PFSK-1 (cell line): Measurements from ENCODE around the gene LAT.
A peak's percentile ranks its signal among the peaks of the same experiment; 100 is the strongest.

Source experiments
- FOXP2 ChIP-seq: optimal IDR thresholded peaks from 2 replicates; pipeline ENCODE3; 2011; ENCODE audit warnings: borderline replicate concordance, control low read depth, inconsistent platforms; ENCODE audit not compliant: insufficient read depth; ENCODE audit errors: extremely low read length, extremely low read depth
- POLR2AphosphoS5 ChIP-seq: IDR thresholded peaks from 2 replicates; pipeline ENCODE4 v1.6.1; 2012; ENCODE audit warnings: low read depth, mild to moderate bottlenecking, control low read depth, low read length, moderate library complexity
- REST ChIP-seq, 2 experiments: IDR thresholded peaks; 2 replicates each; pipeline versions ENCODE4 v1.6.1 to v1.8.0; 2011 to 2012; ENCODE audit warnings: low read depth in 2 of 2, low read length in 2 of 2, control low read depth in 1 of 2, inconsistent platforms in 1 of 2, mild to moderate bottlenecking in 1 of 2, moderate library complexity in 1 of 2; ENCODE audit not compliant: insufficient read depth in 1 of 2
- SIN3A ChIP-seq: IDR thresholded peaks from 2 replicates; pipeline ENCODE4 v1.6.1; 2012; ENCODE audit warnings: mild to moderate bottlenecking, low read length, moderate library complexity, borderline replicate concordance; ENCODE audit not compliant: insufficient read depth
- TAF1 ChIP-seq: IDR thresholded peaks from 2 replicates; pipeline ENCODE4 v1.6.1; 2012; ENCODE audit warnings: low read length, control low read depth, borderline replicate concordance; ENCODE audit not compliant: insufficient read depth

The LAT gene

GRCh38 chr16:28951410-28951943 is 33.4 kb upstream of the LAT start:
- TF ChIP-seq SIN3A (no peak), FOXP2 (no peak), TAF1 (no peak), REST (IDR thresholded peaks at IDR 0.05; ENCODE audit: insufficient read depth in 1 of 2, low read depth in 2 of 2, low read length in 2 of 2) (no peak), POLR2AphosphoS5 (no peak)

- TF ChIP-seq FOXP2, result no peak
- TF ChIP-seq TAF1, result no peak
- TF ChIP-seq POLR2AphosphoS5, result no peak
- no peak for TF ChIP-seq REST (IDR thresholded peaks at IDR 0.05; ENCODE audit: insufficient read depth in 1 of 2, low read depth in 2 of 2, low read length in 2 of 2)
- no peak for TF ChIP-seq SIN3A
Measured at GRCh38 chr16:28958216-28958615, 26.6 kb upstream of the LAT start.

- TF ChIP-seq REST (IDR thresholded peaks at IDR 0.05; ENCODE audit: insufficient read depth in 1 of 2, low read depth in 2 of 2, low read length in 2 of 2), result no peak
- no peak for TF ChIP-seq FOXP2
- no peak for TF ChIP-seq TAF1
- TF ChIP-seq POLR2AphosphoS5, result no peak
- no peak for TF ChIP-seq SIN3A
Measured at GRCh38 chr16:28958836-28959235, 26.0 kb upstream of the LAT start.

GRCh38 chr16:28964072-28964471 is 20.8 kb upstream of the LAT start:
- TF ChIP-seq REST (IDR thresholded peaks at IDR 0.05; ENCODE audit: insufficient read depth in 1 of 2, low read depth in 2 of 2, low read length in 2 of 2) (no peak), TAF1 (no peak), POLR2AphosphoS5 (0 out of 2 replicates have a peak, but pooled peaks have one; percentile 30)

GRCh38 chr16:28964496-28964895 is 20.4 kb upstream of the LAT start:
- TF ChIP-seq TAF1 (no peak), POLR2AphosphoS5 (no peak), REST (IDR thresholded peaks at IDR 0.05; ENCODE audit: insufficient read depth in 1 of 2, low read depth in 2 of 2, low read length in 2 of 2) (no peak), FOXP2 (no peak), SIN3A (no peak)
